ENCODE measurements around the gene UTP4.
A peak's percentile ranks its signal among the peaks of the same experiment; 100 is the strongest.
"Not testable (repeated sequence)": the region's sequence is repeated elsewhere in the genome, so short reads cannot be mapped to it uniquely, and the experiment has no call there.

Gene UTP4

GRCh38 chr16:69111216-69111875, 21.1 kb upstream of the UTP4 start:
- no peak for DNase-seq

GRCh38 chr16:69111876-69112230, 20.6 kb upstream of the UTP4 start:
- DNase-seq = no peak

- peak; percentile 27 for DNase-seq
Measured at GRCh38 chr16:69112285-69113129, 19.9 kb upstream of the UTP4 start.

GRCh38 chr16:69113216-69113615, 19.2 kb upstream of the UTP4 start:
- DNase-seq = no peak

GRCh38 chr16:69114346-69114975, 18.0 kb upstream of the UTP4 start:
- no peak for DNase-seq

- no peak for DNase-seq
Measured at GRCh38 chr16:69114976-69115355, 17.5 kb upstream of the UTP4 start.

- no peak for DNase-seq
Measured at GRCh38 chr16:69115361-69115760, 17.1 kb upstream of the UTP4 start.

GRCh38 chr16:69115837-69116236, 16.6 kb upstream of the UTP4 start:
- DNase-seq = no peak

GRCh38 chr16:69116256-69116875, 16.1 kb upstream of the UTP4 start:
- no peak for DNase-seq

- DNase-seq = no peak
Measured at GRCh38 chr16:69116906-69117305, 15.5 kb upstream of the UTP4 start.

GRCh38 chr16:69118468-69118867, 14.0 kb upstream of the UTP4 start:
- no peak for DNase-seq

GRCh38 chr16:69118994-69119393, 13.5 kb upstream of the UTP4 start:
- no peak for DNase-seq

GRCh38 chr16:69119536-69119935, 12.9 kb upstream of the UTP4 start:
- DNase-seq = no peak

- no peak for DNase-seq
Measured at GRCh38 chr16:69120096-69120664, 12.3 kb upstream of the UTP4 start.

GRCh38 chr16:69123910-69124309, 8.5 kb upstream of the UTP4 start:
- DNase-seq = peak; percentile 61

- DNase-seq = not testable (repeated sequence)
Measured at GRCh38 chr16:69124406-69124805, 8.0 kb upstream of the UTP4 start.

- DNase-seq = not testable (repeated sequence)
Measured at GRCh38 chr16:69124961-69125360, 7.5 kb upstream of the UTP4 start.

GRCh38 chr16:69126221-69126620, 6.2 kb upstream of the UTP4 start:
- no peak for DNase-seq

GRCh38 chr16:69126801-69127200, 5.6 kb upstream of the UTP4 start:
- not testable (repeated sequence) for DNase-seq

- DNase-seq = no peak
Measured at GRCh38 chr16:69127966-69128510, 4.4 kb upstream of the UTP4 start.

- no peak for DNase-seq
Measured at GRCh38 chr16:69130461-69130860, 2.0 kb upstream of the UTP4 start.

GRCh38 chr16:69131167-69131838, 1.1 kb upstream of the UTP4 start:
- DNase-seq = no peak
